GM23338 (cell line): Measurements from ENCODE around the gene MAP2K5. TPM values are rescaled to one million over a fixed set of nuclear protein-coding genes. Genes with fewer than 3 reads are reported as not detected.
A peak's percentile ranks its signal among the peaks of the same experiment; 100 is the strongest.

ENCODE experiments used
- ATAC-seq: fragments of 200-7000 bp; cut with Tn5 transposase; 3 replicates; pipeline ENCODE4 v1.9.1; 2020
- DNase-seq: peaks from one replicate; pipeline ENCODE4 v3.0.0-alpha.2; 2015; ENCODE audit warnings: low spot score
- H2AFZ ChIP-seq: fragments of 200-600 bp; sonication (generic); 2 replicates; pipeline ENCODE4 v1.8.0; 2016; ENCODE audit warnings: antibody characterized with exemption, mild to moderate bottlenecking, moderate library complexity
- H3F3A ChIP-seq: fragments of 200-600 bp; sonication (generic); replicated peaks from 2 replicates; pipeline ENCODE4 v1.8.0; 2017; ENCODE audit warnings: antibody characterized with exemption, mixed run types, low read depth
- H3K27ac ChIP-seq: fragments of 200-600 bp; sonication (generic); 2 replicates; pipeline ENCODE4 v1.6.1; 2016; ENCODE audit warnings: low read depth
- H3K27me3 ChIP-seq: fragments of 200-600 bp; sonication (generic); 2 replicates; pipeline ENCODE4 v1.8.0; 2016; ENCODE audit warnings: mild to moderate bottlenecking, mixed run types, moderate library complexity; ENCODE audit not compliant: insufficient read depth
- H3K36me3 ChIP-seq: fragments of 200-600 bp; sonication (generic); 2 replicates; pipeline ENCODE4 v1.8.0; 2016; ENCODE audit warnings: mild to moderate bottlenecking; ENCODE audit not compliant: insufficient read depth
- H3K4me1 ChIP-seq: fragments of 200-600 bp; sonication (generic); 2 replicates; pipeline ENCODE4 v1.8.0; 2016; ENCODE audit warnings: mild to moderate bottlenecking, moderate library complexity; ENCODE audit not compliant: insufficient read depth
- H3K4me2 ChIP-seq: fragments of 200-600 bp; sonication (generic); 2 replicates; pipeline ENCODE4 v1.7.1; 2017; ENCODE audit warnings: mixed run types
- H3K4me3 ChIP-seq: fragments of 200-600 bp; sonication (generic); 2 replicates; pipeline ENCODE4 v1.6.1; 2016; ENCODE audit warnings: mixed run types
- H3K79me2 ChIP-seq: fragments of 200-600 bp; sonication (generic); replicated peaks from 2 replicates; pipeline ENCODE4 v1.8.0; 2017; ENCODE audit warnings: mild to moderate bottlenecking; ENCODE audit not compliant: insufficient read depth
- H3K9me2 ChIP-seq: fragments of 200-600 bp; sonication (generic); 2 replicates; pipeline ENCODE4 v1.8.0; 2017; ENCODE audit not compliant: insufficient read depth
- H4K20me1 ChIP-seq: fragments of 200-600 bp; sonication (generic); replicated peaks from 2 replicates; pipeline ENCODE4 v1.8.0; 2017; ENCODE audit warnings: mild to moderate bottlenecking; ENCODE audit not compliant: insufficient read depth
- H3K27ac Mint-ChIP-seq: 2 replicates; pipeline ENCODE4 v1.8.0; 2020; ENCODE audit warnings: inconsistent platforms, mild to moderate bottlenecking, moderate library complexity, mixed read lengths
- H3K27me3 Mint-ChIP-seq: 3 replicates; pipeline ENCODE4 v1.8.0; 2022; ENCODE audit warnings: low read depth, mild to moderate bottlenecking, moderate library complexity, mixed read lengths, inconsistent platforms; ENCODE audit not compliant: insufficient read depth, poor library complexity
- H3K36me3 Mint-ChIP-seq: 3 replicates; pipeline ENCODE4 v1.8.0; 2021; ENCODE audit warnings: low read depth, mild to moderate bottlenecking, inconsistent platforms, moderate library complexity, mixed read lengths
- H3K4me1 Mint-ChIP-seq: 3 replicates; pipeline ENCODE4 v1.8.0; 2020; ENCODE audit warnings: mild to moderate bottlenecking, inconsistent platforms, mixed read lengths
- H3K4me3 Mint-ChIP-seq: 3 replicates; pipeline ENCODE4 v1.8.0; 2021; ENCODE audit warnings: moderate library complexity, mild to moderate bottlenecking, inconsistent platforms, mixed read lengths
- H3K9me3 Mint-ChIP-seq: 3 replicates; pipeline ENCODE4 v1.8.0; 2020; ENCODE audit warnings: moderate library complexity, mild to moderate bottlenecking, inconsistent platforms, mixed read lengths
- CREB1 ChIP-seq: fragments of 250-450 bp; sonication (Bioruptor Pico); IDR thresholded peaks from 2 replicates; pipeline ENCODE4 v1.5.0; 2020; ENCODE audit warnings: low read depth, mild to moderate bottlenecking, moderate library complexity
- EZH2 ChIP-seq: fragments of 200-600 bp; sonication (generic); IDR thresholded peaks from one replicate; pipeline ENCODE4 v1.8.0; 2017; ENCODE audit warnings: antibody characterized with exemption, mild to moderate bottlenecking, low read depth; ENCODE audit not compliant: unreplicated experiment
- EZH2phosphoT487 ChIP-seq: fragments of 200-600 bp; sonication (generic); IDR thresholded peaks from one replicate; pipeline ENCODE4 v1.8.1; 2018; ENCODE audit warnings: antibody characterized with exemption; ENCODE audit not compliant: unreplicated experiment
- JUNB ChIP-seq: IDR thresholded peaks from one replicate; pipeline ENCODE4 v1.6.1; 2016; ENCODE audit warnings: antibody characterized with exemption; ENCODE audit not compliant: unreplicated experiment
- POLR2AphosphoS5 ChIP-seq: IDR thresholded peaks from 2 replicates; pipeline ENCODE4 v1.6.1; 2016; ENCODE audit warnings: antibody characterized with exemption, low read depth
- STAT1 ChIP-seq: IDR thresholded peaks from one replicate; pipeline ENCODE4 v1.6.1; 2016; ENCODE audit warnings: antibody characterized with exemption; ENCODE audit not compliant: unreplicated experiment
- ZNF114 ChIP-seq: fragments of 250-450 bp; sonication (Bioruptor Pico); IDR thresholded peaks from 2 replicates; pipeline ENCODE4 v1.5.0; 2020; ENCODE audit warnings: mild to moderate bottlenecking, moderate library complexity
- ZNF331 ChIP-seq: fragments of 250-450 bp; sonication (Bioruptor Pico); IDR thresholded peaks from 2 replicates; pipeline ENCODE4 v1.5.0; 2020; ENCODE audit warnings: low read depth, mild to moderate bottlenecking, moderate library complexity
- polyA plus RNA-seq: library from polyadenylated mRNA; unstranded; fragments of >200 nt; fragmentation: Nextera tagmentation; extraction: Ambion mirVana; gene quantifications from 2 replicates; pipeline ENCODE4 v1.2.1, GENCODE V29; 2016
- total RNA-seq: library from RNA; depleted of rRNA; stranded (reverse); fragments of >200 nt; shearing (Covaris generic); gene quantifications from 2 replicates; pipeline ENCODE4 v1.2.3, GENCODE V29; 2014
- TF ChIP-seq, protein P1 (sequence below): fragments of 250-450 bp; sonication (Bioruptor Pico); IDR thresholded peaks from 2 replicates; pipeline ENCODE4 v1.5.0; 2020; ENCODE audit warnings: mild to moderate bottlenecking, moderate library complexity
- TF ChIP-seq, protein P2 (sequence below): IDR thresholded peaks from one replicate; pipeline ENCODE4 v1.6.1; 2018; ENCODE audit warnings: antibody characterized with exemption; ENCODE audit not compliant: unreplicated experiment
- TF ChIP-seq, protein P3 (sequence below), 2 experiments: fragments of 200-600 bp in 1 of 2; sonication (generic) in 1 of 2; conservative IDR thresholded peaks; 2 replicates each; pipeline versions ENCODE4 v1.5.1 to v1.6.1; 2016 to 2017; ENCODE audit warnings: antibody characterized with exemption in 2 of 2, low read depth in 2 of 2, mild to moderate bottlenecking in 2 of 2, moderate library complexity in 1 of 2
- TF ChIP-seq, protein P4 (sequence below): IDR thresholded peaks from 2 replicates; pipeline ENCODE4 v1.6.1; 2016; ENCODE audit warnings: antibody characterized with exemption

The MAP2K5 gene
- total and polyA plus RNA-seq, 2 experiments from 2014 or later: 6.5 to 13.6 TPM

DNA sequence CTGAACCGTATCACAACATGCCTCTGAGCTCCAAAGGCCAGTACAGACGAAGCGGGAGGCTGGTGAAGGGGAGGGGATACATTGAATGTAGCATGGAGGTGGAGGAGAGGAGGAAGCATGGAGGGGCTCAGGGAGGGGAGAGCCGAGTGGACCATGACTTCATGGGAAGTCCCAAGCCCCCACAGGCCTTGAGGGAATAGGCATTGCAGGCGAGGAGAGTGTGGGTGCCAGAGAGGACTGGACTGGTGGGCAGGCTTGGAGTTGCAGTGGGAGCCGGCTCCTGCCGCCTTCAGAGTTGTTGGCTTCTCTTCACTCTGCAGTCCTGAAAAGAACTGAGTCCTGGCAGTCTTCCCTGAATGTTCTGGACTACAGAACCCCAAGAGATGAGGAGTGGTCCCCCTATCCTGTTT, 300.6 kb downstream of the MAP2K5 start:
- DNase-seq: no peak
- Histone ChIP-seq H3K4me1 (peaks cover 24% of the 10 kb centered on the region), H3K79me2 (no peaks in the 10 kb centered on the region), H3K27ac (no peak overlapping the region), H3K4me3 (no peak overlapping the region), H2AFZ (peak overlapping the region; percentile 64), H3K4me2 (no peak overlapping the region), H3K27me3 (peaks cover 28% of the 10 kb centered on the region), H3K36me3 (no peaks in the 10 kb centered on the region), H4K20me1 (no peaks in the 10 kb centered on the region), H3K9me2 (no peaks in the 10 kb centered on the region), H3F3A (0 out of 2 replicates have a peak, but pooled peaks cover 4% of the 10 kb centered on the region)
- Mint-ChIP-seq H3K4me3 (no peak overlapping the region; the same call in 2 of the 3 replicates), H3K27me3 (peaks cover 36% of the 10 kb centered on the region), H3K9me3 (peaks cover 3% of the 10 kb centered on the region; the same call in 2 of the 3 replicates), H3K4me1 (peaks cover 41% of the 10 kb centered on the region), H3K27ac (peak overlapping the region; percentile 2; the same call in 1 of the 2 replicates), H3K36me3 (no peaks in the 10 kb centered on the region; the same call in 2 of the 3 replicates)
- ATAC-seq: peak; percentile 3; the same call in 1 of the 3 replicates
- TF ChIP-seq ZNF331 (CRISPR knock-in tag) (no peak), EZH2 (no peak), JUNB (no peak), CREB1 (CRISPR knock-in tag) (no peak), STAT1 (no peak), POLR2AphosphoS5 (no peak), EZH2phosphoT487 (no peak), ZNF114 (no peak)
- TF ChIP-seq, protein P1, sequence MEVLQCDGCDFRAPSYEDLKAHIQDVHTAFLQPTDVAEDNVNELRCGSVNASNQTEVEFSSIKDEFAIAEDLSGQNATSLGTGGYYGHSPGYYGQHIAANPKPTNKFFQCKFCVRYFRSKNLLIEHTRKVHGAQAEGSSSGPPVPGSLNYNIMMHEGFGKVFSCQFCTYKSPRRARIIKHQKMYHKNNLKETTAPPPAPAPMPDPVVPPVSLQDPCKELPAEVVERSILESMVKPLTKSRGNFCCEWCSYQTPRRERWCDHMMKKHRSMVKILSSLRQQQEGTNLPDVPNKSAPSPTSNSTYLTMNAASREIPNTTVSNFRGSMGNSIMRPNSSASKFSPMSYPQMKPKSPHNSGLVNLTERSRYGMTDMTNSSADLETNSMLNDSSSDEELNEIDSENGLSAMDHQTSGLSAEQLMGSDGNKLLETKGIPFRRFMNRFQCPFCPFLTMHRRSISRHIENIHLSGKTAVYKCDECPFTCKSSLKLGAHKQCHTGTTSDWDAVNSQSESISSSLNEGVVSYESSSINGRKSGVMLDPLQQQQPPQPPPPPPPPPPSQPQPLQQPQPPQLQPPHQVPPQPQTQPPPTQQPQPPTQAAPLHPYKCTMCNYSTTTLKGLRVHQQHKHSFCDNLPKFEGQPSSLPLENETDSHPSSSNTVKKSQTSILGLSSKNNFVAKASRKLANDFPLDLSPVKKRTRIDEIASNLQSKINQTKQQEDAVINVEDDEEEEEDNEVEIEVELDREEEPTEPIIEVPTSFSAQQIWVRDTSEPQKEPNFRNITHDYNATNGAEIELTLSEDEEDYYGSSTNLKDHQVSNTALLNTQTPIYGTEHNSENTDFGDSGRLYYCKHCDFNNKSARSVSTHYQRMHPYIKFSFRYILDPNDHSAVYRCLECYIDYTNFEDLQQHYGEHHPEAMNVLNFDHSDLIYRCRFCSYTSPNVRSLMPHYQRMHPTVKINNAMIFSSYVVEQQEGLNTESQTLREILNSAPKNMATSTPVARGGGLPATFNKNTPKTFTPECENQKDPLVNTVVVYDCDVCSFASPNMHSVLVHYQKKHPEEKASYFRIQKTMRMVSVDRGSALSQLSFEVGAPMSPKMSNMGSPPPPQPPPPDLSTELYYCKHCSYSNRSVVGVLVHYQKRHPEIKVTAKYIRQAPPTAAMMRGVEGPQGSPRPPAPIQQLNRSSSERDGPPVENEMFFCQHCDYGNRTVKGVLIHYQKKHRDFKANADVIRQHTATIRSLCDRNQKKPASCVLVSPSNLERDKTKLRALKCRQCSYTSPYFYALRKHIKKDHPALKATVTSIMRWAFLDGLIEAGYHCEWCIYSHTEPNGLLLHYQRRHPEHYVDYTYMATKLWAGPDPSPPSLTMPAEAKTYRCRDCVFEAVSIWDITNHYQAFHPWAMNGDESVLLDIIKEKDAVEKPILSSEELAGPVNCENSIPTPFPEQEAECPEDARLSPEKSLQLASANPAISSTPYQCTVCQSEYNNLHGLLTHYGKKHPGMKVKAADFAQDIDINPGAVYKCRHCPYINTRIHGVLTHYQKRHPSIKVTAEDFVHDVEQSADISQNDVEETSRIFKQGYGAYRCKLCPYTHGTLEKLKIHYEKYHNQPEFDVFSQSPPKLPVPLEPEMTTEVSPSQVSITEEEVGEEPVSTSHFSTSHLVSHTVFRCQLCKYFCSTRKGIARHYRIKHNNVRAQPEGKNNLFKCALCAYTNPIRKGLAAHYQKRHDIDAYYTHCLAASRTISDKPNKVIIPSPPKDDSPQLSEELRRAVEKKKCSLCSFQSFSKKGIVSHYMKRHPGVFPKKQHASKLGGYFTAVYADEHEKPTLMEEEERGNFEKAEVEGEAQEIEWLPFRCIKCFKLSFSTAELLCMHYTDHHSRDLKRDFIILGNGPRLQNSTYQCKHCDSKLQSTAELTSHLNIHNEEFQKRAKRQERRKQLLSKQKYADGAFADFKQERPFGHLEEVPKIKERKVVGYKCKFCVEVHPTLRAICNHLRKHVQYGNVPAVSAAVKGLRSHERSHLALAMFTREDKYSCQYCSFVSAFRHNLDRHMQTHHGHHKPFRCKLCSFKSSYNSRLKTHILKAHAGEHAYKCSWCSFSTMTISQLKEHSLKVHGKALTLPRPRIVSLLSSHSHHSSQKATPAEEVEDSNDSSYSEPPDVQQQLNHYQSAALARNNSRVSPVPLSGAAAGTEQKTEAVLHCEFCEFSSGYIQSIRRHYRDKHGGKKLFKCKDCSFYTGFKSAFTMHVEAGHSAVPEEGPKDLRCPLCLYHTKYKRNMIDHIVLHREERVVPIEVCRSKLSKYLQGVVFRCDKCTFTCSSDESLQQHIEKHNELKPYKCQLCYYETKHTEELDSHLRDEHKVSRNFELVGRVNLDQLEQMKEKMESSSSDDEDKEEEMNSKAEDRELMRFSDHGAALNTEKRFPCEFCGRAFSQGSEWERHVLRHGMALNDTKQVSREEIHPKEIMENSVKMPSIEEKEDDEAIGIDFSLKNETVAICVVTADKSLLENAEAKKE: no peak
- TF ChIP-seq, protein P2, sequence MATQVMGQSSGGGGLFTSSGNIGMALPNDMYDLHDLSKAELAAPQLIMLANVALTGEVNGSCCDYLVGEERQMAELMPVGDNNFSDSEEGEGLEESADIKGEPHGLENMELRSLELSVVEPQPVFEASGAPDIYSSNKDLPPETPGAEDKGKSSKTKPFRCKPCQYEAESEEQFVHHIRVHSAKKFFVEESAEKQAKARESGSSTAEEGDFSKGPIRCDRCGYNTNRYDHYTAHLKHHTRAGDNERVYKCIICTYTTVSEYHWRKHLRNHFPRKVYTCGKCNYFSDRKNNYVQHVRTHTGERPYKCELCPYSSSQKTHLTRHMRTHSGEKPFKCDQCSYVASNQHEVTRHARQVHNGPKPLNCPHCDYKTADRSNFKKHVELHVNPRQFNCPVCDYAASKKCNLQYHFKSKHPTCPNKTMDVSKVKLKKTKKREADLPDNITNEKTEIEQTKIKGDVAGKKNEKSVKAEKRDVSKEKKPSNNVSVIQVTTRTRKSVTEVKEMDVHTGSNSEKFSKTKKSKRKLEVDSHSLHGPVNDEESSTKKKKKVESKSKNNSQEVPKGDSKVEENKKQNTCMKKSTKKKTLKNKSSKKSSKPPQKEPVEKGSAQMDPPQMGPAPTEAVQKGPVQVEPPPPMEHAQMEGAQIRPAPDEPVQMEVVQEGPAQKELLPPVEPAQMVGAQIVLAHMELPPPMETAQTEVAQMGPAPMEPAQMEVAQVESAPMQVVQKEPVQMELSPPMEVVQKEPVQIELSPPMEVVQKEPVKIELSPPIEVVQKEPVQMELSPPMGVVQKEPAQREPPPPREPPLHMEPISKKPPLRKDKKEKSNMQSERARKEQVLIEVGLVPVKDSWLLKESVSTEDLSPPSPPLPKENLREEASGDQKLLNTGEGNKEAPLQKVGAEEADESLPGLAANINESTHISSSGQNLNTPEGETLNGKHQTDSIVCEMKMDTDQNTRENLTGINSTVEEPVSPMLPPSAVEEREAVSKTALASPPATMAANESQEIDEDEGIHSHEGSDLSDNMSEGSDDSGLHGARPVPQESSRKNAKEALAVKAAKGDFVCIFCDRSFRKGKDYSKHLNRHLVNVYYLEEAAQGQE: no peak
- TF ChIP-seq, protein P3, sequence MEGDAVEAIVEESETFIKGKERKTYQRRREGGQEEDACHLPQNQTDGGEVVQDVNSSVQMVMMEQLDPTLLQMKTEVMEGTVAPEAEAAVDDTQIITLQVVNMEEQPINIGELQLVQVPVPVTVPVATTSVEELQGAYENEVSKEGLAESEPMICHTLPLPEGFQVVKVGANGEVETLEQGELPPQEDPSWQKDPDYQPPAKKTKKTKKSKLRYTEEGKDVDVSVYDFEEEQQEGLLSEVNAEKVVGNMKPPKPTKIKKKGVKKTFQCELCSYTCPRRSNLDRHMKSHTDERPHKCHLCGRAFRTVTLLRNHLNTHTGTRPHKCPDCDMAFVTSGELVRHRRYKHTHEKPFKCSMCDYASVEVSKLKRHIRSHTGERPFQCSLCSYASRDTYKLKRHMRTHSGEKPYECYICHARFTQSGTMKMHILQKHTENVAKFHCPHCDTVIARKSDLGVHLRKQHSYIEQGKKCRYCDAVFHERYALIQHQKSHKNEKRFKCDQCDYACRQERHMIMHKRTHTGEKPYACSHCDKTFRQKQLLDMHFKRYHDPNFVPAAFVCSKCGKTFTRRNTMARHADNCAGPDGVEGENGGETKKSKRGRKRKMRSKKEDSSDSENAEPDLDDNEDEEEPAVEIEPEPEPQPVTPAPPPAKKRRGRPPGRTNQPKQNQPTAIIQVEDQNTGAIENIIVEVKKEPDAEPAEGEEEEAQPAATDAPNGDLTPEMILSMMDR (conservative IDR thresholded peaks at IDR 0.05; ENCODE audit: low read depth in 2 of 2): no peak
- TF ChIP-seq, protein P4, sequence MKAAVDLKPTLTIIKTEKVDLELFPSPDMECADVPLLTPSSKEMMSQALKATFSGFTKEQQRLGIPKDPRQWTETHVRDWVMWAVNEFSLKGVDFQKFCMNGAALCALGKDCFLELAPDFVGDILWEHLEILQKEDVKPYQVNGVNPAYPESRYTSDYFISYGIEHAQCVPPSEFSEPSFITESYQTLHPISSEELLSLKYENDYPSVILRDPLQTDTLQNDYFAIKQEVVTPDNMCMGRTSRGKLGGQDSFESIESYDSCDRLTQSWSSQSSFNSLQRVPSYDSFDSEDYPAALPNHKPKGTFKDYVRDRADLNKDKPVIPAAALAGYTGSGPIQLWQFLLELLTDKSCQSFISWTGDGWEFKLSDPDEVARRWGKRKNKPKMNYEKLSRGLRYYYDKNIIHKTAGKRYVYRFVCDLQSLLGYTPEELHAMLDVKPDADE: no peak
